GM12875 (cell line): ENCODE data around the gene FGL2.
"Not testable (repeated sequence)": the region's sequence is repeated elsewhere in the genome, so short reads cannot be mapped to it uniquely, and the experiment has no call there.

ENCODE experiments used
- H3K4me3 ChIP-seq: one replicate; pipeline ENCODE4 v1.5.1; 2011; ENCODE audit warnings: low read depth, low read length, control low read depth
- CTCF ChIP-seq: IDR thresholded peaks from 2 replicates; pipeline ENCODE4 v1.5.1; 2011; ENCODE audit warnings: low read depth, mild to moderate bottlenecking, control low read depth, inconsistent platforms, low read length, moderate library complexity, borderline replicate concordance; ENCODE audit not compliant: insufficient read depth

Gene FGL2

GRCh38 chr7:77242554-77242953 is 42.9 kb upstream of the FGL2 start:
- TF ChIP-seq CTCF = no peak
- no peak overlapping the region for H3K4me3 ChIP-seq

GRCh38 chr7:77242068-77242467 is 42.4 kb upstream of the FGL2 start:
- no peak for TF ChIP-seq CTCF
- no peak overlapping the region for H3K4me3 ChIP-seq

- no peak for TF ChIP-seq CTCF
- no peak overlapping the region for H3K4me3 ChIP-seq
Measured at GRCh38 chr7:77239471-77239870, 39.9 kb upstream of the FGL2 start.

- no peak for TF ChIP-seq CTCF
Measured at GRCh38 chr7:77238703-77239136, 39.1 kb upstream of the FGL2 start.

GRCh38 chr7:77235276-77235675 is 35.7 kb upstream of the FGL2 start:
- no peak overlapping the region for H3K4me3 ChIP-seq
- no peak for TF ChIP-seq CTCF

More at GRCh38 chr7:77238703-77239136, 39.1 kb upstream of the FGL2 start:
- no peak overlapping the region for H3K4me3 ChIP-seq

- H3K4me3 ChIP-seq = no peak overlapping the region
- no peak for TF ChIP-seq CTCF
Measured at GRCh38 chr7:77232467-77232866, 32.8 kb upstream of the FGL2 start.

- not testable (repeated sequence) for H3K4me3 ChIP-seq
Measured at GRCh38 chr7:77228795-77229194, 29.2 kb upstream of the FGL2 start.

GRCh38 chr7:77226357-77226839 is 26.8 kb upstream of the FGL2 start:
- H3K4me3 ChIP-seq = no peak overlapping the region
- TF ChIP-seq CTCF = no peak
